Fibroblast of lung (primary cell): ENCODE results near the gene KCNK17. TPM values are rescaled to one million over a fixed set of nuclear protein-coding genes. Genes with fewer than 3 reads are reported as not detected.

ENCODE experiments used
- DNase-seq, 2 donors: peaks; one replicate each; pipeline versions ENCODE4 v3.0.0 to v3.0.0-alpha.2; 2010; ENCODE audit warnings: low read depth in 2 of 2
- H2AFZ ChIP-seq: 2 replicates; pipeline ENCODE4 v1.5.1; 2012; ENCODE audit warnings: low read length, control low read depth, inconsistent platforms
- H3K27ac ChIP-seq: 2 replicates; pipeline ENCODE4 v1.5.1; 2011; ENCODE audit warnings: low read length, control low read depth; ENCODE audit not compliant: insufficient read depth
- H3K27me3 ChIP-seq: 2 replicates; pipeline ENCODE4 v1.5.1; 2011; ENCODE audit warnings: mild to moderate bottlenecking, low read length; ENCODE audit not compliant: control insufficient read depth, insufficient read depth
- H3K36me3 ChIP-seq: 2 replicates; pipeline ENCODE4 v1.5.1; 2011; ENCODE audit warnings: low read length; ENCODE audit not compliant: control insufficient read depth, insufficient read depth
- H3K4me1 ChIP-seq: 2 replicates; pipeline ENCODE4 v1.5.1; 2011; ENCODE audit warnings: low read length; ENCODE audit not compliant: control insufficient read depth, insufficient read depth; ENCODE audit errors: extremely low read depth
- H3K4me2 ChIP-seq: 2 replicates; pipeline ENCODE4 v1.5.1; 2011; ENCODE audit warnings: low read length, control low read depth; ENCODE audit not compliant: insufficient read depth; ENCODE audit errors: extremely low read depth
- H3K4me3 ChIP-seq, 4 experiments: fragments of 200-600 bp in 1 of 4; sonication (generic) in 1 of 4; replicated peaks in 1 of 4; 2 replicates each; pipeline ENCODE4 v1.5.1; 2011 to 2016; ENCODE audit warnings: low read length in 4 of 4, low read depth in 3 of 4, mild to moderate bottlenecking in 3 of 4, control low read depth in 2 of 4, inconsistent platforms in 1 of 4, mixed read lengths in 1 of 4; ENCODE audit not compliant: insufficient read depth in 1 of 4; ENCODE audit errors: control extremely low read depth in 1 of 4
- H3K79me2 ChIP-seq: 2 replicates; pipeline ENCODE4 v1.5.1; 2012; ENCODE audit warnings: mild to moderate bottlenecking, low read length, inconsistent platforms; ENCODE audit not compliant: control insufficient read depth, insufficient read depth
- H3K9ac ChIP-seq: 2 replicates; pipeline ENCODE4 v1.5.1; 2011; ENCODE audit warnings: mild to moderate bottlenecking, low read length, control low read depth; ENCODE audit not compliant: insufficient read depth
- H3K9me3 ChIP-seq: 2 replicates; pipeline ENCODE4 v1.5.1; 2012; ENCODE audit warnings: low read depth, low read length; ENCODE audit not compliant: control insufficient read depth, insufficient read depth
- H4K20me1 ChIP-seq: 2 replicates; pipeline ENCODE4 v1.5.1; 2011; ENCODE audit warnings: low read length; ENCODE audit not compliant: control insufficient read depth, insufficient read depth; ENCODE audit errors: extremely low read depth
- EZH2 ChIP-seq: IDR thresholded peaks from 2 replicates; pipeline ENCODE4 v1.5.1; 2012; ENCODE audit warnings: low read length, control low read depth, mild to moderate bottlenecking; ENCODE audit errors: missing control alignments
- polyA plus RNA-seq, 2 donors: library from polyadenylated mRNA; depleted of rRNA in 1 of 2; stranded (reverse) in 1 of 2; unstranded in 1 of 2; fragments of >200 nt; gene quantifications; 2 replicates each; pipeline ENCODE4 v1.2.1, GENCODE V29; 2011 to 2012; ENCODE audit warnings: missing spikeins in 1 of 2
- total RNA-seq: library from RNA; depleted of rRNA; stranded (reverse); fragments of >200 nt; gene quantifications from 2 replicates; pipeline ENCODE4 v1.2.1, GENCODE V29; 2014
- TF ChIP-seq, protein P1 (sequence below), 2 donors: IDR thresholded peaks in 1 of 2; conservative IDR thresholded peaks in 1 of 2; 1 replicate in 1 of 2; 2 replicates in 1 of 2; pipeline ENCODE4 v1.5.1; 2011 to 2012; ENCODE audit warnings: low read length in 2 of 2, control low read depth in 1 of 2, inconsistent platforms in 1 of 2, low read depth in 1 of 2, mild to moderate bottlenecking in 1 of 2

Gene KCNK17
- total and polyA plus RNA-seq, 2 donors (not counting 1 experiment from before 2014, with no cell fraction given) = not detected

DNA sequence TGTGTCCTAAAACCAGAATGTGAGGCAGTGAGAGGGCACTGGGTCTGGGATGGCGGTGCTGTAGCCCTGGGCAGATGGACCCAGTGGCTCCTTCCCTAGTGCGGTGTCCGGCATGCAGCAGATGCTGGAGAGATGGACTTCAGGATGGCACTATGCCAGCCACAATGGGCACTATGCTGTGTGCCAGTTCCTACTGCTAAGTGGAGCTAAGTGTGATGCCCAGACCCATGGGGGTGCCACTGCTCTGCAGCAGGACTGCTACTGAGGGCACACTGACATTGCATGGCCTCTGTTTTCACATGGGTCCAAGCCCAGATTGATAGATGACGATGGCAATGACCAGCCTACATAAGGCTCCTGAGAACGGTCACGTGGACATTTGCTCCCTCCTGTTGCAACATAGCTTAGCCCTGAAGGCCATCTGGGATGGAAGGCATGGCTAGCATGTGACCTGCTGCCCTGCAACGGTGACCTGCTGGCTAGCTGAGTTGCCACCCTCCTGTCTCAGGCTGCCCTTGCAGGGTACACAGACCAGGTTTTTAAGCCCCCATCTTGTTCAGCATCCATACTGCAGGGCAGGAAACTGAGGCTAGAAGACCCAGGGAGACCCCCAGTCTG lies 39.6 kb upstream of the KCNK17 start:
- Histone ChIP-seq H3K4me1 (no peaks in the 10 kb centered on the region), H3K27me3 (no peaks in the 10 kb centered on the region), H3K27ac (no peak overlapping the region), H3K36me3 (no peaks in the 10 kb centered on the region), H3K79me2 (no peaks in the 10 kb centered on the region), H2AFZ (no peak overlapping the region), H3K9me3 (no peaks in the 10 kb centered on the region), H3K9ac (no peak overlapping the region), H4K20me1 (no peaks in the 10 kb centered on the region), H3K4me2 (no peak overlapping the region), H3K4me3 (no peak overlapping the region)
- DNase-seq = no peak
- no peak for TF ChIP-seq EZH2
- TF ChIP-seq, protein P1, sequence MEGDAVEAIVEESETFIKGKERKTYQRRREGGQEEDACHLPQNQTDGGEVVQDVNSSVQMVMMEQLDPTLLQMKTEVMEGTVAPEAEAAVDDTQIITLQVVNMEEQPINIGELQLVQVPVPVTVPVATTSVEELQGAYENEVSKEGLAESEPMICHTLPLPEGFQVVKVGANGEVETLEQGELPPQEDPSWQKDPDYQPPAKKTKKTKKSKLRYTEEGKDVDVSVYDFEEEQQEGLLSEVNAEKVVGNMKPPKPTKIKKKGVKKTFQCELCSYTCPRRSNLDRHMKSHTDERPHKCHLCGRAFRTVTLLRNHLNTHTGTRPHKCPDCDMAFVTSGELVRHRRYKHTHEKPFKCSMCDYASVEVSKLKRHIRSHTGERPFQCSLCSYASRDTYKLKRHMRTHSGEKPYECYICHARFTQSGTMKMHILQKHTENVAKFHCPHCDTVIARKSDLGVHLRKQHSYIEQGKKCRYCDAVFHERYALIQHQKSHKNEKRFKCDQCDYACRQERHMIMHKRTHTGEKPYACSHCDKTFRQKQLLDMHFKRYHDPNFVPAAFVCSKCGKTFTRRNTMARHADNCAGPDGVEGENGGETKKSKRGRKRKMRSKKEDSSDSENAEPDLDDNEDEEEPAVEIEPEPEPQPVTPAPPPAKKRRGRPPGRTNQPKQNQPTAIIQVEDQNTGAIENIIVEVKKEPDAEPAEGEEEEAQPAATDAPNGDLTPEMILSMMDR (conservative IDR thresholded peaks at IDR 0.05 in 1 of 2, IDR thresholded peaks at IDR 0.05 in 1 of 2; ENCODE audit: low read depth in 1 of 2, low read length in 2 of 2) = no peak

DNA sequence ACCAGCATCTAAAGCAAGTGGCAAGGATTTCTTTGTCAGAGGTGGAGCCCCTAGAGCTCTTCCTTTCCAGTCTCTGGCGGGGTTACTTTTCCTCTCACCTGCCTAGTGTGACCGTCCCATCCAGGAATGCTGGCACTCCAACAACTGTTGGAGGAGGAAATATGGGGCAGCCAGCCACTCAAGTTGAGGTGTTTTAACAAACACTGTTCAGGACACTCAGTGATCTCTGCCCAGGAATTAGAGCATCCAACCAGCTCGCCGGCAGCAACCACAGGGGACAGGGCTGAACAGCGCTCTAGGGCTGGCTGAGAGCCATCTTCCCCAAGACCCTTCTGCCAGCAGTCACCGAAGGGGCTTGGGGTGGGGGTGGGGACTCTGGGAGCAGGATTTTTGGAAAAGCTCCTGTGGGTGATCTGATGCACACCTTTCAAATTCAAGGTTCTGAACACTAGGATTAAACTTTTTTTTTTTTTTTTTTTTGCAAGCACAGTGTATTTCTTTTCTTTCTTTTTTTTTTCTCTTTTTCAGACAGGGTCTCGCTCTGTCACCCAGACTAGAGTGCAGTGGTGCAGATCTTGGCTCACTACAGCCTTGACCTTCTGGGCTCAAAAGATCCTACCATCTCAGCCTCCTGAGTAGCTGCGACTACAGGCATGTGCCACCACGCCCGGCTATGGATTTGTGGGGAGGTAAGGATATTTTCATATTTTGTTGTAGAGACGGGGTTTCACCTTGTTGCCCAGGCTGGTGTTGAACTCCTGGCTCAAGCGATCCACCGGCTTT lies 36.7 kb upstream of the KCNK17 start:
- no peak for DNase-seq
- Histone ChIP-seq H3K4me2 (no peak overlapping the region), H4K20me1 (no peaks in the 10 kb centered on the region), H3K9me3 (no peaks in the 10 kb centered on the region), H3K27ac (no peak overlapping the region), H3K9ac (no peak overlapping the region), H3K79me2 (no peaks in the 10 kb centered on the region), H2AFZ (no peak overlapping the region), H3K27me3 (no peaks in the 10 kb centered on the region), H3K36me3 (no peaks in the 10 kb centered on the region), H3K4me1 (no peaks in the 10 kb centered on the region), H3K4me3 (no peak overlapping the region)
- TF ChIP-seq EZH2 = no peak
- TF ChIP-seq, protein P1 (conservative IDR thresholded peaks at IDR 0.05 in 1 of 2, IDR thresholded peaks at IDR 0.05 in 1 of 2; ENCODE audit: low read depth in 1 of 2, low read length in 2 of 2) = no peak

DNA sequence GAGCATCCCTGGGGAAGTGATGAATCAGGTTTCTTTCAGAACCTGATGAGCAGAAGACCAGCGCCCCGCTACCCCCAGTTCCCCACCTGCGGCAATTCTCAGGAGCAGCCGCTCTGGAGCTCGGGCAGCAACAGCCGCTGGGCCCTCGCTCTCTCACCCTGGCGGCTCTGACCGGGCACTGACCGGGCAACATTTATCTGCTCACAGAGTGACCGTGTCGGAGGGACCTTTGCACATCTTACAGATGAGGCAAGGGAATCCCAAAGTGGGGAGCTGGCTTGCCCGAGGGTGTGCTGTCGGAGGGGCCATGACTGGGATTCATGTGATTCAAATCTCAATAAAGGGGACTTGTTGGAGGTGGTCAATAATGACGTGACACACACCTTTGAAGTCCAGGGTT lies 34.5 kb upstream of the KCNK17 start:
- no peaks in the 10 kb centered on the region for H3K79me2 ChIP-seq
- H3K36me3 ChIP-seq = no peaks in the 10 kb centered on the region
- no peaks in the 10 kb centered on the region for H4K20me1 ChIP-seq
- TF ChIP-seq EZH2 = no peak
- TF ChIP-seq, protein P1 (conservative IDR thresholded peaks at IDR 0.05 in 1 of 2, IDR thresholded peaks at IDR 0.05 in 1 of 2; ENCODE audit: low read depth in 1 of 2, low read length in 2 of 2) = no peak
- H3K27ac ChIP-seq = no peak overlapping the region
- H3K9me3 ChIP-seq = no peaks in the 10 kb centered on the region
- H3K9ac ChIP-seq = no peak overlapping the region
- H3K4me3 ChIP-seq = no peak overlapping the region
- H3K4me1 ChIP-seq = no peaks in the 10 kb centered on the region
- no peaks in the 10 kb centered on the region for H3K27me3 ChIP-seq
- no peak for DNase-seq
- H2AFZ ChIP-seq = no peak overlapping the region
- no peak overlapping the region for H3K4me2 ChIP-seq
